HEK293T (cell line): ENCODE measurements around the gene KRTAP4-6.
"Not testable (repeated sequence)": the region's sequence is repeated elsewhere in the genome, so short reads cannot be mapped to it uniquely, and the experiment has no call there.

ENCODE experiments used
- CTCF ChIA-PET: fragments of 350-600 bp; formaldehyde crosslinking; extraction: SDS; loops from one replicate; lab custom pipeline; 2021; ENCODE audit warnings: antibody characterized with exemption, inconsistent platforms; lab: Yijun Ruan, JAX
- POLR2A ChIA-PET: fragments of 350-600 bp; formaldehyde crosslinking; extraction: SDS; loops from one replicate; lab custom pipeline; 2020; ENCODE audit warnings: antibody characterized with exemption, inconsistent platforms; lab: Yijun Ruan, JAX
- DNase-seq: peaks from one replicate; pipeline ENCODE4 v3.0.0; 2012; ENCODE audit warnings: mixed read lengths; ENCODE audit errors: extremely low spot score
- ARNT ChIP-seq: fragments of 450-650 bp; IDR thresholded peaks from 2 replicates; pipeline ENCODE4 v1.6.1; 2017; ENCODE audit warnings: mild to moderate bottlenecking
- BHLHE40 ChIP-seq: fragments of 450-650 bp; IDR thresholded peaks from 2 replicates; pipeline ENCODE4 v1.6.1; 2016; ENCODE audit warnings: mild to moderate bottlenecking, moderate library complexity, borderline replicate concordance
- CTBP1 ChIP-seq: fragments of 450-650 bp; IDR thresholded peaks from 2 replicates; pipeline ENCODE4 v1.6.1; 2016; ENCODE audit warnings: borderline replicate concordance
- ELF4 ChIP-seq: fragments of 450-650 bp; IDR thresholded peaks from 2 replicates; pipeline ENCODE4 v1.6.1; 2017; ENCODE audit warnings: antibody characterized with exemption
- FOXA1 ChIP-seq: fragments of 450-650 bp; IDR thresholded peaks from 2 replicates; pipeline ENCODE4 v1.6.1; 2016; ENCODE audit warnings: mild to moderate bottlenecking
- FOXK2 ChIP-seq: fragments of 450-650 bp; IDR thresholded peaks from 2 replicates; pipeline ENCODE4 v1.6.1; 2016; ENCODE audit warnings: mild to moderate bottlenecking
- FOXM1 ChIP-seq: fragments of 450-650 bp; IDR thresholded peaks from 2 replicates; pipeline ENCODE4 v1.6.1; 2017; ENCODE audit warnings: mild to moderate bottlenecking, borderline replicate concordance
- HDGF ChIP-seq: fragments of 450-650 bp; IDR thresholded peaks from 2 replicates; pipeline ENCODE4 v1.6.1; 2017; ENCODE audit warnings: antibody characterized with exemption, borderline replicate concordance
- L3MBTL2 ChIP-seq: fragments of 450-650 bp; conservative IDR thresholded peaks from 2 replicates; pipeline ENCODE4 v1.6.1; 2016; ENCODE audit warnings: mild to moderate bottlenecking
- LEF1 ChIP-seq: fragments of 450-650 bp; IDR thresholded peaks from 2 replicates; pipeline ENCODE4 v1.6.1; 2017; ENCODE audit warnings: mild to moderate bottlenecking, borderline replicate concordance
- NFRKB ChIP-seq: fragments of 450-650 bp; IDR thresholded peaks from 2 replicates; pipeline ENCODE4 v1.6.1; 2016; ENCODE audit warnings: mild to moderate bottlenecking, moderate library complexity
- SP1 ChIP-seq: fragments of 450-650 bp; IDR thresholded peaks from 2 replicates; pipeline ENCODE4 v1.6.1; 2017
- SUZ12 ChIP-seq: fragments of 450-650 bp; IDR thresholded peaks from 2 replicates; pipeline ENCODE4 v1.6.1; 2016; ENCODE audit warnings: mild to moderate bottlenecking
- TARDBP ChIP-seq: fragments of 450-650 bp; IDR thresholded peaks from 2 replicates; pipeline ENCODE4 v1.6.1; 2016
- ZNF384 ChIP-seq: fragments of 450-650 bp; IDR thresholded peaks from 2 replicates; pipeline ENCODE4 v1.6.1; 2016
- TF ChIP-seq, protein P1 (sequence below): fragments of 450-650 bp; IDR thresholded peaks from 2 replicates; pipeline ENCODE4 v1.6.1; 2016

The KRTAP4-6 gene

GRCh38 chr17:41163828-41164227 lies 23.5 kb upstream of the KRTAP4-6 start:
- CTCF ChIA-PET: no interaction called here
- no peak for DNase-seq
- TF ChIP-seq, protein P1, sequence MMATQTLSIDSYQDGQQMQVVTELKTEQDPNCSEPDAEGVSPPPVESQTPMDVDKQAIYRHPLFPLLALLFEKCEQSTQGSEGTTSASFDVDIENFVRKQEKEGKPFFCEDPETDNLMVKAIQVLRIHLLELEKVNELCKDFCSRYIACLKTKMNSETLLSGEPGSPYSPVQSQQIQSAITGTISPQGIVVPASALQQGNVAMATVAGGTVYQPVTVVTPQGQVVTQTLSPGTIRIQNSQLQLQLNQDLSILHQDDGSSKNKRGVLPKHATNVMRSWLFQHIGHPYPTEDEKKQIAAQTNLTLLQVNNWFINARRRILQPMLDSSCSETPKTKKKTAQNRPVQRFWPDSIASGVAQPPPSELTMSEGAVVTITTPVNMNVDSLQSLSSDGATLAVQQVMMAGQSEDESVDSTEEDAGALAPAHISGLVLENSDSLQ: no peak
- TF ChIP-seq FOXK2 (no peak), SUZ12 (no peak), TARDBP (no peak), BHLHE40 (no peak), FOXM1 (no peak), CTBP1 (no peak), LEF1 (no peak), SP1 (no peak), FOXA1 (no peak), ELF4 (no peak), NFRKB (no peak), HDGF (no peak), ARNT (no peak)
- POLR2A ChIA-PET: no interaction called here

DNA sequence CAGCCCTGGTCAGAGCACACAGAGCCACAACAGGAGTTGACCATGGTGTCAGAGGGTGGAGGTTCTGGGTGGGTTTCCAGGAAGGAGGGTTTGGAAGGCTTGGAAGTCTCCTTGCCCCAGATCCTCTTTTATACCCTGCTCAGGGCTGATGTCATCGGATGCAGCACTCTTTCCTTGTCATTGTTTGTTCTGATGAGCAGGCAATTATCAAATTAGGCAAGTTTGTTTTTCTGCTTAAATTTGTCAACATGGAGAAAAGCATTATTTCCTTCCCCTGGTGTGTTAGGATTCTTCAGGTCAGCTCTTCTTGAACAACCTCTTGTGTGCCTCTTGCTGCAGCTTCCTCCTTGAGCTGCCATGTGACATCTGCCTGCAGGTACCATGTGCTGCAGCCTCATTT lies 20.3 kb upstream of the KRTAP4-6 start, which contains the start of gene KRTAP4-4:
KRTAP4-4 (minus strand) TSS at position 101 of the 400 bp plus-strand sequence; CDS start at position 44, 57 bp downstream.
- DNase-seq: no peak
- TF ChIP-seq HDGF: no peak
- TF ChIP-seq CTBP1: no peak
- TF ChIP-seq FOXK2: no peak
- no peak for TF ChIP-seq FOXA1
- no peak for TF ChIP-seq ARNT
- TF ChIP-seq FOXM1: no peak
- TF ChIP-seq L3MBTL2: no peak
- no peak for TF ChIP-seq ZNF384
- TF ChIP-seq TARDBP: no peak
- TF ChIP-seq LEF1: no peak
- CTCF ChIA-PET: no interaction called here
- POLR2A ChIA-PET: no interaction called here

DNA sequence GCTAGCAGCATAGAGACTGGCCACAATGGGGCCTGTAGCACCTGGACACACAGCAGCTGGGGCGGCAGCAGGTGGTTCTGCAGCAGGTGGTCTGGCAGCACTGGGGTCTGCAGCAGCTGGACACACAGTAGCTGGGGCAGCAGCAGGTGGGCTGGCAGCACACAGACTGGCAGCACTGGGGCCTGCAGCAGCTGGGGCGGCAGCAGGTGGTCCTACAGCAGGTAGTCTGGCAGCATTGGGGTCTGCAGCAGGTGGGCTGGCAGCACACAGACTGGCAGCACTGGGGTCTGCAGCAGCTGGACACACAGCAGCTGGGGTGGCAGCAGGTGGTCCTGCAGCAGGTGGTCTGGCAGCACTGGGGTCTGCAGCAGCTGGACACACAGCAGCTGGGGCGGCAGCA lies 19.8 kb upstream of the KRTAP4-6 start:
- DNase-seq, POLR2A ChIA-PET, CTCF ChIA-PET: not testable (repeated sequence)

DNA sequence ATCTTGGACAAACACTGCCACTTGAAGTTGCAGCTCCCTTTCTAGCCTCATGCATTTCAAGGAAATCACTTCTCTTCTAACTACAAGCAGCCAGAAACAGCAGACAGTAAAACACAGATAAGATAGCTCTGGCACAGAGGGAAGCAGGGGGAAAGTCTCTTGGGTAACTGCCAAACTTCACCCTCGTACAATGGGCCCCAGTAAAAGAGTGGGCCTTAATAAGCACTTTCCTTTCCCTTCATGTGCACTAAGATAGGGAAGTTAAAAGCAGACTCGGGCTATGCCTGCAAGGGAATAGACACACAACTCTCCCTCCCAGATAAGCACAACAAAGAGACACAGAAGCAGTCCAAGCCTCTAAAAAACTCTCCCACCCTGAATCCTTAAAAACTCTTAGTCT lies 13.5 kb upstream of the KRTAP4-6 start:
- no peak for DNase-seq
- ChIA-PET CTCF (interaction anchor here (0.6 kb wide), 1 partner anchor 294 kb away, joined by 3 read pairs; no protein-coding TSS in a partner anchor), POLR2A (no interaction called here)
- TF ChIP-seq NFRKB: no peak
- no peak for TF ChIP-seq FOXK2
- TF ChIP-seq, protein P1: no peak
- TF ChIP-seq TARDBP: no peak
- no peak for TF ChIP-seq SP1
- no peak for TF ChIP-seq CTBP1
- no peak for TF ChIP-seq BHLHE40
- no peak for TF ChIP-seq L3MBTL2
- TF ChIP-seq HDGF: no peak
- TF ChIP-seq SUZ12: no peak
- no peak for TF ChIP-seq FOXA1
- TF ChIP-seq ARNT: no peak

- no peak for DNase-seq
- ChIA-PET POLR2A (no interaction called here), CTCF (no interaction called here)
- no peak for TF ChIP-seq FOXM1
- no peak for TF ChIP-seq FOXK2
- TF ChIP-seq L3MBTL2: no peak
- no peak for TF ChIP-seq LEF1
- TF ChIP-seq SUZ12: no peak
- TF ChIP-seq ELF4: no peak
- TF ChIP-seq HDGF: no peak
- TF ChIP-seq CTBP1: no peak
- TF ChIP-seq NFRKB: no peak
- no peak for TF ChIP-seq ARNT
- TF ChIP-seq FOXA1: no peak
- TF ChIP-seq BHLHE40: no peak
- no peak for TF ChIP-seq SP1
- TF ChIP-seq TARDBP: no peak
Measured at GRCh38 chr17:41151525-41151924, 11.2 kb upstream of the KRTAP4-6 start.

- TF ChIP-seq NFRKB: no peak
- TF ChIP-seq ZNF384: no peak
- TF ChIP-seq L3MBTL2: no peak
- no peak for TF ChIP-seq TARDBP
- TF ChIP-seq HDGF: no peak
- DNase-seq: no peak
- CTCF ChIA-PET: no interaction called here
- POLR2A ChIA-PET: no interaction called here
Measured at GRCh38 chr17:41150026-41150425, 9.7 kb upstream of the KRTAP4-6 start.

- TF ChIP-seq SP1 (no peak), FOXK2 (no peak), BHLHE40 (no peak), CTBP1 (no peak), FOXA1 (no peak), TARDBP (no peak), ELF4 (no peak)
- no peak for DNase-seq
- ChIA-PET CTCF (no interaction called here), POLR2A (no interaction called here)
Measured at GRCh38 chr17:41149652-41149985, 9.3 kb upstream of the KRTAP4-6 start, which contains the start of gene KRTAP4-5. KRTAP4-5 (minus strand) TSS chr17:41149825; CDS start chr17:41149767, 58 bp downstream.

DNA sequence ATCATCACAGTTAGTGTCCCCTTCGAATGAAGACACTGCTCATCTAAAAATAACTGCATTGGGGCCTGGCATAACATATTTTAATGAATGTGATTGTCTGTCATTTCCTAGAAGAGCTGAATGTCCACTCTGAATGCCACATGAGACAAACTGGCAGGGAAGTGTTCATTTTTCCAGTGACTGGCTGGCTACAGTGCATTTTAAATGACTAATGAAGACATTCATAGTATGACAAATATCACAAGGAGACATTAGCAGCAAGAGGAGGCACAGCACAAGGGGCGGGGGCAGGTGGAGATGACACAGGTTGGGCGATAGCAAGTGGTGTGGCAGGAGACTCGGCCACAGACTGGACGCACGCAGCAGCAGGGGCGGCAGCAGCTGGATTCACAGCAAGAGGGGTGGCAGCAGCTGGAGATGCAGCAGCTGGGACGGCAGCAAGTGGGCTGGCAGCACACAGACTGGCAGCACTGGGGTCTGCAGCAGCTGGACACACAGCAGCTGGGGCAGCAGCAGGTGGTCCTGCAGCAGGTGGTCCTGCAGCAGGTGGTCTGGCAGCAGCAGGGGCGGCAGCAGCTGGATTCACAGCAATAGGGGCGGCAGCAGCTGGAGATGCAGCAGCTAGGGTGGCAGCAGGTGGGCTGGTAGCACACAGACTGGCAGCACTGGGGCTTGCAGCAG lies 8.8 kb upstream of the KRTAP4-6 start:
- POLR2A ChIA-PET, CTCF ChIA-PET, DNase-seq: not testable (repeated sequence)
